NB4 (cell line): ENCODE results near the gene ERCC8.

Source experiments
- DNase-seq: peaks from one replicate; pipeline ENCODE4 v3.0.0; 2010; ENCODE audit warnings: low read depth
- H3K4me3 ChIP-seq: one replicate; pipeline ENCODE4 v1.5.1; 2011; ENCODE audit warnings: mild to moderate bottlenecking, low read depth, low read length, moderate library complexity
- CTCF ChIP-seq: IDR thresholded peaks from one replicate; pipeline ENCODE4 v1.5.1; 2012; ENCODE audit warnings: low read depth, low read length
- MYC ChIP-seq: IDR thresholded peaks from 2 replicates; pipeline ENCODE4 v1.6.1; 2011; ENCODE audit warnings: low read depth, low read length
- POLR2A ChIP-seq: IDR thresholded peaks from 2 replicates; pipeline ENCODE4 v1.6.1; 2011; ENCODE audit warnings: mild to moderate bottlenecking; ENCODE audit not compliant: insufficient read length; ENCODE audit errors: extremely low read depth
- TF ChIP-seq, protein P1 (sequence below): IDR thresholded peaks from 2 replicates; pipeline ENCODE4 v1.6.1; 2011; ENCODE audit warnings: low read depth, low read length

ERCC8 gene

DNA sequence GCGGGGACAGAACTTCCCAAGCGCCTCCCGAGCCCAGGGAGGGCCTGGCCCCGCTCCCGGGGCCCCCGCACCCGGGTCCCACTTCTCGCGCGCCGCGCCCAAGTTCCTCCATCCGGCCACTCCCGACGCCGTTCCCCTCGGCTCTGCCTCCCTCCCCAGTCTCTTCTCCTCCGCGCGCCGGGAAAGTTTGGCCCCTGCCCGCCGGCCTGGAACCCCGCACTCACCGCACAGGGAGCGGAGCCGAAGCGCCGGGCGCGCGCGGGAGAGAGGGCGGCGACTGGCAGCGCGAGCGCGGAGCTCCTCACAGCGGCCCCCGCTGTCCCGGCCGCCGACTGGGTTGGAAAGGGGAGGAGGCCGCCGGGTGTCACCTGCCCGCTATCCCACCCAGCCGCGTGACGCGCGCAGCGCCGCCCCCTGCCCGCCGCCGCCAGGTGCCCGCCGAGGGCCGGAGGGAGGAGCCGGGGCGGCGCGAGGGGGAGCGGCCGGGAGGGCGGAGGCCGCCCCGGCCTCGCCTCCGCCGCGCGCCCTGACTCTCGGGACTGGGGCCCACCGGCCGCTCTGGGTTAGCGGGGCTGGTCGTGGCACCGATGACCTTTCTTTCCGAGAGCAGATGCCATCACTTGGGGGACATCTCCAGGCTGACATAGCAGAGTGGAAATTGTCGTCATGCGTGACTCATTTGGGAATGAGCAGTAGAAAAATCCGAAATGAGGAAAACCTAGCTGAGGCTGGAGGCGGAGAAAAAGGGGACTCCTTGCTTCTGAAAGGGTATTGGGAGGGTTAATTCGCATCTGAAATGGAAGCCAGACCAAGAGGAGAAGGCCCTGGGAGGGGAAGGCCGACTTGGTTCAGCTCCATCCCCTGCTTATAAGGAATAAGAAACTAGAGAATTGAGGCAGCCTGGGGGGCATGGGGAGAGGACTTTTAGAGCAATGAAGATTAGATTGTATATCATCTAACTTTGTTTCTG lies 100.6 kb downstream of the ERCC8 start, which contains the start of gene ELOVL7:
Gene ELOVL7, minus strand, starts transcription at position 334 of the 970 bp plus-strand sequence. CDS start 56,872 bp downstream, outside the sequence.
- H3K4me3 ChIP-seq, result no peak within 1 kb of the TSS
- no peak for DNase-seq
- TF ChIP-seq MYC (no peak), POLR2A (no peak), CTCF (no peak)
- TF ChIP-seq, protein P1, sequence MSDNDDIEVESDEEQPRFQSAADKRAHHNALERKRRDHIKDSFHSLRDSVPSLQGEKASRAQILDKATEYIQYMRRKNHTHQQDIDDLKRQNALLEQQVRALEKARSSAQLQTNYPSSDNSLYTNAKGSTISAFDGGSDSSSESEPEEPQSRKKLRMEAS, result no peak

- no peak overlapping the region for H3K4me3 ChIP-seq
- TF ChIP-seq CTCF (no peak), POLR2A (no peak), MYC (no peak)
- TF ChIP-seq, protein P1, result no peak
- DNase-seq, result no peak
Observed at GRCh38 chr5:60843386-60843935, 101.4 kb downstream of the ERCC8 start.

GRCh38 chr5:60842871-60843385 lies 101.9 kb downstream of the ERCC8 start:
- TF ChIP-seq MYC, result no peak
- TF ChIP-seq, protein P1, result no peak
- no peak for TF ChIP-seq CTCF
- no peak for TF ChIP-seq POLR2A
- no peak overlapping the region for H3K4me3 ChIP-seq
- DNase-seq, result no peak

- no peak for TF ChIP-seq CTCF
- no peak overlapping the region for H3K4me3 ChIP-seq
- no peak for DNase-seq
Observed at GRCh38 chr5:60841361-60841760, 103.5 kb downstream of the ERCC8 start.

DNA sequence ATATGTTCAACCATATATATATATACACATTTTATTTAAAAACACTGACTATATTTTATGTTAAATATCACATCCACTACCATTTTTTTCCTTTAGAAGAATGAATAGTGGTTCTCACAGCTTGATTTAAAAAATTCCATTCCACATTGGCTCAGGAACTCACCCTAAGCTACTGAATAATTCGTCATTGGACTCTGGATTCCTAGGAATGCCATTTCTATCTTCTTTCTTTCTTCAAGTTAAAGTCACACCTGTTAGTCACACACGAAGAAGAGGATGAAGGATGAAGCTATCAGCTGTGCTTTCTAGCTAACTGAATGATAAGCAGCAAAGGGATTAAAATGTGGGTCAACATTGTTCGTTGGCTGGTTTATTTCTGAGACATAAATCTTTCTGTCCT lies 108.7 kb downstream of the ERCC8 start:
- H3K4me3 ChIP-seq, result no peak overlapping the region
- no peak for DNase-seq
- TF ChIP-seq, protein P1, result no peak
- no peak for TF ChIP-seq CTCF
- no peak for TF ChIP-seq MYC
- TF ChIP-seq POLR2A, result no peak
